Skeletal muscle satellite cell (primary cell): Measurements from ENCODE around the gene RELL2.

Experiments used
- H3K27me3 ChIP-seq: 2 replicates; pipeline ENCODE4 v1.7.0; 2013; ENCODE audit warnings: low read length; ENCODE audit not compliant: control insufficient read depth, insufficient read depth
- H3K36me3 ChIP-seq: 2 replicates; pipeline ENCODE4 v1.7.0; 2013; ENCODE audit warnings: mild to moderate bottlenecking, control low read depth, low read length; ENCODE audit not compliant: insufficient read depth
- H3K4me1 ChIP-seq: 2 replicates; pipeline ENCODE4 v1.7.0; 2013; ENCODE audit warnings: low read length; ENCODE audit not compliant: control insufficient read depth, insufficient read depth
- H3K4me2 ChIP-seq: 2 replicates; pipeline ENCODE4 v1.7.0; 2013; ENCODE audit warnings: mild to moderate bottlenecking, low read length
- H3K4me3 ChIP-seq: 2 replicates; pipeline ENCODE4 v1.7.0; 2013; ENCODE audit warnings: low read length
- H3K9ac ChIP-seq: 2 replicates; pipeline ENCODE4 v1.7.0; 2013; ENCODE audit warnings: mild to moderate bottlenecking, low read depth, low read length, moderate library complexity
- H3K9me3 ChIP-seq: replicated peaks from 2 replicates; pipeline ENCODE4 v1.7.0; 2013; ENCODE audit warnings: mild to moderate bottlenecking, control low read depth, low read length

The RELL2 gene

GRCh38 chr5:141639357-141640050 lies 2.7 kb downstream of the RELL2 start:
- no peak overlapping the region for H3K4me3 ChIP-seq
- no peaks in the 10 kb centered on the region for H3K9me3 ChIP-seq
- no peak overlapping the region for H3K9ac ChIP-seq
- no peaks in the 10 kb centered on the region for H3K27me3 ChIP-seq
- no peak overlapping the region for H3K4me2 ChIP-seq
- peaks cover 27% of the 10 kb centered on the region for H3K36me3 ChIP-seq
- H3K4me1 ChIP-seq, result peaks cover 28% of the 10 kb centered on the region

GRCh38 chr5:141640051-141640415 lies 3.2 kb downstream of the RELL2 start:
- Histone ChIP-seq H3K4me3 (no peak overlapping the region), H3K9ac (no peak overlapping the region), H3K27me3 (no peaks in the 10 kb centered on the region), H3K4me1 (peaks cover 28% of the 10 kb centered on the region), H3K9me3 (no peaks in the 10 kb centered on the region), H3K4me2 (no peak overlapping the region), H3K36me3 (peaks cover 33% of the 10 kb centered on the region)

GRCh38 chr5:141640698-141641097 lies 3.9 kb downstream of the RELL2 start:
- peaks cover 36% of the 10 kb centered on the region for H3K36me3 ChIP-seq
- no peaks in the 10 kb centered on the region for H3K9me3 ChIP-seq
- no peak overlapping the region for H3K4me3 ChIP-seq
- no peak overlapping the region for H3K4me2 ChIP-seq
- no peak overlapping the region for H3K9ac ChIP-seq
- peaks cover 23% of the 10 kb centered on the region for H3K4me1 ChIP-seq
- H3K27me3 ChIP-seq, result no peaks in the 10 kb centered on the region

DNA sequence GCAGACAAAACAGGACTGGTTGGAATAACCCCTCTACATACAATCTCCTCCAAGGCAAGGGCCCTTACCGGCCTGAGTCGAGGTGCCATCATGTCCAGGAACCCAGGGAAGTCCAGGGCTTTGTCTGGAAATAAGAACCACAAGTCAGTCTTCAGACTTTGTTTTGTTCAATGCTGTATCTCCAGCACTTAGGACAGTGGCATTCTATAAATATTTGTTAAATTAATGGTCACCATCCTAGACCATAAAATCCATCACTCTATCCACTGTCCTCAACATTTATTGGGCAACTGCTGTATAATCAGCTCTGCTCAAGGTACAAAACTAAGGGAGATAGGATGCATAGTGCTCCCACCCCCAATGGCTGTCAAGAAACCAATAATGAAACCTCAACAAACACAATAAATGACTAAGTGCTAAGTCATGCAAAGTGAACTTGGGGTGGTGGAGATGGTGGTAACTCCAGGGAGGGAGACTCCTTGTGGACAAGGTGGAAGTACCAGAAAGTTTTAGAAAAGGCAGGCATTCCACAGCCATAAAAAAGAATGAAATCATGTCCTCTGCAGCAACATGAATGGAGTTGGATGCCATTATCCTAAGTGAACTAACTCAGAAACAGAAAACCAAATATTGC lies 5.0 kb downstream of the RELL2 start:
- Histone ChIP-seq H3K27me3 (no peaks in the 10 kb centered on the region), H3K36me3 (peaks cover 39% of the 10 kb centered on the region), H3K4me3 (no peak overlapping the region), H3K4me2 (no peak overlapping the region), H3K4me1 (peaks cover 19% of the 10 kb centered on the region), H3K9me3 (no peaks in the 10 kb centered on the region), H3K9ac (no peak overlapping the region)

DNA sequence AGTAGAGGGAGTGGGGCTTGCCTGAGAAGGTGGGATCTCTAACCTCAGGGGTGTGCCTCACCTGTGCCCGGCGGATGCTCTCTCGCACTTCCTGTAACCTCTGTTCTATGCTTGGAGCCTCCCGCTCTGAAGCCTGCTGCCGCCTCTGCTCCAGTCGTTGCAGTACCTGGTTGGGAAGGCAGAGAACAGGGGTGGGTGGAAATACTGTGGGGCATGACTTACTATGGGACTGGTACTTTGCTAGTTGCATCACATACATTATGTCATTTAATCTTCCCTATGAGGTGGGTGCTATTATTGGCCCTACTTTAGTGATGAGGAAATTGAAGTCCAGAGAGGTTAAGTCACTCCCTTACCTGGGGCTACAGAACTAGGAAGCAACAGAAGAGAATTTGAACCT lies 9.2 kb downstream of the RELL2 start:
- Histone ChIP-seq H3K36me3 (peaks cover 55% of the 10 kb centered on the region), H3K4me2 (no peak overlapping the region), H3K4me1 (peaks cover 16% of the 10 kb centered on the region), H3K9me3 (no peaks in the 10 kb centered on the region), H3K9ac (no peak overlapping the region), H3K27me3 (no peaks in the 10 kb centered on the region), H3K4me3 (no peak overlapping the region)

DNA sequence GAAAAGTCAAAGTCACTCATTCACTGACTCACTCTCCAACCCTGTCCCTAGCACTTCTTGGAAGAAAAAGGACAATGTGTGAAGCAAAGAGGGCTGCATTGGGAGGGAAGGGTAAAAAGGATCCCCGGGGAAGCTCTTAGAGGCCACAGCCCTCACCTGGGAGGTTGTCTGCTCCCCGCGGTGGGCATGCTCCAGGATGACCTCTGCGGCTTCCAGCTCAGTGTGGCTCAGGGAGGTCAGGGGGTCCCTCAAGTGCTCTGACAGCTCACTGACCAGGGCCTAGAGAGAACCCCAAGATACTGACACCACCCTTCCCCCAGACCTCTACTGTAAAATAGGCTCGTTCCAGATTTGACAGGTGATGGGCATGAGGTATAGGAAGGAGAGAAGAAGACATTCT lies 10.4 kb downstream of the RELL2 start:
- H3K36me3 ChIP-seq, result peaks cover 48% of the 10 kb centered on the region
- no peak overlapping the region for H3K4me3 ChIP-seq

DNA sequence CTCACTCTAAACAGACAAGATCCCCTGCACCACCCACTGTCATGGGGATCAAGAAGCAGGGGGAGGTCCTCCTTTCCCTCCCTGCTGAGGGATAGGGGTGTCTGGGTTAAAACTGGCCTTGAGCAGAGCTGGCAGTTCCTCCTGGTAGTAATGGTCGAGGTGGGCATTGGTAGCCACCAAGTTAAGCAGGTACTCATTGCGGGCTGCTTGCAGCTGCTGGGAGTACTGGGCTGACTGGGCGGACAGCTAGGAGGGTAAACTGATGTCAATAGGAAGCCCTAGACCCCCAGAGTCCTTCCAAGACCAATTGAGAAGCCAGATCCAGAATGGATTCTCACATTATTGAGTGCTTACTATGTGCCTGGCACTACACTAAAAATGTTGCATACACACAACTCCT lies 11.1 kb downstream of the RELL2 start:
- Histone ChIP-seq H3K4me1 (peaks cover 9% of the 10 kb centered on the region), H3K27me3 (no peaks in the 10 kb centered on the region), H3K4me3 (no peak overlapping the region), H3K4me2 (no peak overlapping the region), H3K36me3 (peaks cover 43% of the 10 kb centered on the region), H3K9ac (no peak overlapping the region), H3K9me3 (no peaks in the 10 kb centered on the region)

More for the DNA sequence above, 10.4 kb downstream of the RELL2 start:
- H3K4me1 ChIP-seq, result peaks cover 9% of the 10 kb centered on the region
- H3K9me3 ChIP-seq, result no peaks in the 10 kb centered on the region
- H3K4me2 ChIP-seq, result no peak overlapping the region
- H3K27me3 ChIP-seq, result no peaks in the 10 kb centered on the region
- H3K9ac ChIP-seq, result no peak overlapping the region

GRCh38 chr5:141649056-141649688 lies 12.4 kb downstream of the RELL2 start:
- Histone ChIP-seq H3K9me3 (no peaks in the 10 kb centered on the region), H3K4me3 (no peak overlapping the region), H3K4me2 (no peak overlapping the region), H3K9ac (no peak overlapping the region), H3K27me3 (no peaks in the 10 kb centered on the region), H3K36me3 (peaks cover 33% of the 10 kb centered on the region), H3K4me1 (peaks cover 13% of the 10 kb centered on the region)

GRCh38 chr5:141649972-141650371 lies 13.2 kb downstream of the RELL2 start:
- Histone ChIP-seq H3K4me2 (peak overlapping the region; percentile 90), H3K9me3 (no peaks in the 10 kb centered on the region), H3K4me1 (peaks cover 19% of the 10 kb centered on the region), H3K36me3 (peaks cover 25% of the 10 kb centered on the region), H3K4me3 (no peak overlapping the region), H3K27me3 (no peaks in the 10 kb centered on the region), H3K9ac (no peak overlapping the region)

- H3K9me3 ChIP-seq, result no peaks in the 10 kb centered on the region
- peak within 1 kb of the TSS; percentile 84 for H3K9ac ChIP-seq
- peak within 1 kb of the TSS; percentile 90 for H3K4me2 ChIP-seq
- H3K4me3 ChIP-seq, result peak within 1 kb of the TSS; percentile 87
- H3K36me3 ChIP-seq, result peaks cover 22% of the 10 kb centered on the region
- peaks cover 19% of the 10 kb centered on the region for H3K4me1 ChIP-seq
- H3K27me3 ChIP-seq, result no peaks in the 10 kb centered on the region
These were observed 14.3 kb downstream of the RELL2 start, which contains the start of gene FCHSD1 for GRCh38 chr5:141650851-141651727. Gene FCHSD1 (minus strand): TSS chr5:141651418. CDS start chr5:141651368, 50 bp downstream.

DNA sequence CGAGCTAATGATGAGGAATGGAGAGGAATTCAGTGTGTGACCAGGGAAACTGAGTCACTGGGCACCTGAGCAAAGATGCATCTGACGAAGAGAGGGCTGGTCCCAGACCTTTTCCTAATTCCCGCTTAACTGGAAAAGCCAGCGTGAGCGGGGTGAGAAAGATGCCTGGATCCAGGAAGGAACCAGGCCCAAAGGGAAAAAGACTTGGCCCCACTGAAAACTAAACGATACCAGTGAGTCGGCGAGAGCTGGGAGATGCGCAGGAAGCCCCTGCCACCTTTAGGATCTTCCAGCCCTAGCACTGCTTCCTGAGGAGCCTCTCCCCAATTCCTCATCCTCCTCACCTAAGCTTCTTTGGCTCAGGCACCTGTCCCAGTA lies 14.9 kb downstream of the RELL2 start:
- peaks cover 19% of the 10 kb centered on the region for H3K36me3 ChIP-seq

More for the DNA sequence above, 14.9 kb downstream of the RELL2 start:
- Histone ChIP-seq H3K4me3 (peak overlapping the region; percentile 87), H3K4me2 (peak overlapping the region; percentile 90), H3K9me3 (no peaks in the 10 kb centered on the region), H3K27me3 (no peaks in the 10 kb centered on the region), H3K4me1 (peaks cover 19% of the 10 kb centered on the region), H3K9ac (peak overlapping the region; percentile 84)
